H1 (cell line): ENCODE data around the gene RAB3C. TPM values are rescaled to one million over a fixed set of nuclear protein-coding genes. Genes with fewer than 3 reads are reported as not detected.

Experiments
- EP300 ChIP-seq, 2 experiments: IDR thresholded peaks; 1 replicate in 1 of 2; 2 replicates in 1 of 2; pipeline ENCODE4 v1.6.1; 2011 to 2012; ENCODE audit warnings: low read depth in 2 of 2, low read length in 2 of 2, mild to moderate bottlenecking in 2 of 2, borderline replicate concordance in 1 of 2, inconsistent platforms in 1 of 2, moderate library complexity in 1 of 2
- RNF2 ChIP-seq: fragments of 200-900, 300-1000 bp; sonication (generic); IDR thresholded peaks from 2 replicates; pipeline ENCODE4 v1.7.1; 2016; ENCODE audit warnings: borderline replicate concordance, low read depth, mild to moderate bottlenecking, antibody characterized with exemption, low read length; ENCODE audit not compliant: poor library complexity, severe bottlenecking; ENCODE audit errors: missing control alignments
- polyA plus RNA-seq, 7 experiments: library from polyadenylated mRNA; depleted of rRNA in 3 of 7; stranded (reverse) in 5 of 7; unstranded in 2 of 7; fragments of >200 nt in 5 of 7; fragments of 200-250 nt in 2 of 7; gene quantifications; 1 replicate in 5 of 7; 2 replicates in 1 of 7; 4 replicates in 1 of 7; pipeline versions ENCODE4 v1.2.1 to v1.2.3, GENCODE V29; 2011 to 2013; ENCODE audit warnings: missing spikeins in 2 of 7, mixed read lengths in 2 of 7
- total RNA-seq: library from RNA; stranded (reverse); fragmentation: NEBNext Ultra II Directional; extraction: Animal tissue kit (Norgen Biotek cat#: 25700); gene quantifications from 2 replicates; pipeline ENCODE4 v1.2.1, GENCODE V29; 2021

Gene RAB3C
- total and polyA plus RNA-seq, 2 of the 8 experiments (the other 6 are each of a cell fraction or from before 2014, with no cell fraction given), result 14.7 to 18.3 TPM

- TF ChIP-seq EP300 (IDR thresholded peaks at IDR 0.05; ENCODE audit: borderline replicate concordance in 1 of 2, low read depth in 2 of 2, low read length in 2 of 2) (no peak), RNF2 (no peak)
- TF ChIP-seq, all 59 proteins: peak for 0
These were observed 277.8 kb downstream of the RAB3C start (continued) for GRCh38 chr5:58860680-58861079.
